AG08395 (cell line): ENCODE results near the gene REV3L.
A peak's percentile ranks its signal among the peaks of the same experiment; 100 is the strongest.

Source experiments
- DNase-seq: peaks from one replicate; pipeline ENCODE4 v3.0.0; 2012; ENCODE audit warnings: mixed read lengths, low spot score

Gene REV3L

GRCh38 chr6:111423960-111424846, 58.8 kb downstream of the REV3L start:
- peak; percentile 19 for DNase-seq

- no peak for DNase-seq
Measured at GRCh38 chr6:111423055-111423633, 59.9 kb downstream of the REV3L start.

- peak; percentile 34 for DNase-seq
Measured at GRCh38 chr6:111418971-111419693, 63.9 kb downstream of the REV3L start.

- no peak for DNase-seq
Measured at GRCh38 chr6:111417946-111418345, 65.1 kb downstream of the REV3L start.

- DNase-seq = peak; percentile 28
Measured at GRCh38 chr6:111417181-111417585, 65.8 kb downstream of the REV3L start.

- no peak for DNase-seq
Measured at GRCh38 chr6:111416529-111416928, 66.5 kb downstream of the REV3L start.

GRCh38 chr6:111414373-111414772, 68.6 kb downstream of the REV3L start:
- DNase-seq = no peak

- no peak for DNase-seq
Measured at GRCh38 chr6:111411978-111412566, 70.9 kb downstream of the REV3L start.

GRCh38 chr6:111411046-111411445, 72.0 kb downstream of the REV3L start:
- DNase-seq = no peak

GRCh38 chr6:111410371-111410770, 72.6 kb downstream of the REV3L start:
- no peak for DNase-seq

GRCh38 chr6:111409430-111409829, 73.6 kb downstream of the REV3L start:
- DNase-seq = no peak

- DNase-seq = no peak
Measured at GRCh38 chr6:111407686-111408085, 75.3 kb downstream of the REV3L start.

- DNase-seq = no peak
Measured at GRCh38 chr6:111406200-111406721, 76.8 kb downstream of the REV3L start.

GRCh38 chr6:111403388-111403787, 79.6 kb downstream of the REV3L start:
- DNase-seq = no peak

GRCh38 chr6:111399626-111400025, 83.4 kb downstream of the REV3L start:
- no peak for DNase-seq

- no peak for DNase-seq
Measured at GRCh38 chr6:111388681-111389080, 94.3 kb downstream of the REV3L start.

- no peak for DNase-seq
Measured at GRCh38 chr6:111382476-111383294, 100.3 kb downstream of the REV3L start.

- DNase-seq = no peak
Measured at GRCh38 chr6:111381728-111382127, 101.3 kb downstream of the REV3L start.

GRCh38 chr6:111381123-111381522, 101.9 kb downstream of the REV3L start:
- no peak for DNase-seq

- no peak for DNase-seq
Measured at GRCh38 chr6:111379831-111380230, 103.2 kb downstream of the REV3L start.

GRCh38 chr6:111379302-111379701, 103.7 kb downstream of the REV3L start:
- DNase-seq = no peak
